ENCODE results near the gene GNG7.

- TF ChIP-seq, protein P1, sequence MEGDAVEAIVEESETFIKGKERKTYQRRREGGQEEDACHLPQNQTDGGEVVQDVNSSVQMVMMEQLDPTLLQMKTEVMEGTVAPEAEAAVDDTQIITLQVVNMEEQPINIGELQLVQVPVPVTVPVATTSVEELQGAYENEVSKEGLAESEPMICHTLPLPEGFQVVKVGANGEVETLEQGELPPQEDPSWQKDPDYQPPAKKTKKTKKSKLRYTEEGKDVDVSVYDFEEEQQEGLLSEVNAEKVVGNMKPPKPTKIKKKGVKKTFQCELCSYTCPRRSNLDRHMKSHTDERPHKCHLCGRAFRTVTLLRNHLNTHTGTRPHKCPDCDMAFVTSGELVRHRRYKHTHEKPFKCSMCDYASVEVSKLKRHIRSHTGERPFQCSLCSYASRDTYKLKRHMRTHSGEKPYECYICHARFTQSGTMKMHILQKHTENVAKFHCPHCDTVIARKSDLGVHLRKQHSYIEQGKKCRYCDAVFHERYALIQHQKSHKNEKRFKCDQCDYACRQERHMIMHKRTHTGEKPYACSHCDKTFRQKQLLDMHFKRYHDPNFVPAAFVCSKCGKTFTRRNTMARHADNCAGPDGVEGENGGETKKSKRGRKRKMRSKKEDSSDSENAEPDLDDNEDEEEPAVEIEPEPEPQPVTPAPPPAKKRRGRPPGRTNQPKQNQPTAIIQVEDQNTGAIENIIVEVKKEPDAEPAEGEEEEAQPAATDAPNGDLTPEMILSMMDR (IDR thresholded peaks at IDR 0.05; ENCODE audit: borderline replicate concordance, extremely low read depth, low read length, poor library complexity, severe bottlenecking), result no peak
- TF ChIP-seq EZH2 (IDR thresholded peaks at IDR 0.05; ENCODE audit: borderline replicate concordance, low read depth, low read length, severe bottlenecking), result no peak
Measured at GRCh38 chr19:2478756-2479555, 223.5 kb downstream of the GNG7 start.
